GM19035 (cell line): ENCODE data around the gene RPL29.

Experiments
- ATAC-seq: cut with Tn5 transposase; IDR thresholded peaks from one replicate; pipeline ENCODE4 v1.9.1; 2021; ENCODE audit not compliant: unreplicated experiment

The RPL29 gene

GRCh38 chr3:52026041-52026440 is 30.3 kb upstream of the RPL29 start:
- no peak for ATAC-seq

DNA sequence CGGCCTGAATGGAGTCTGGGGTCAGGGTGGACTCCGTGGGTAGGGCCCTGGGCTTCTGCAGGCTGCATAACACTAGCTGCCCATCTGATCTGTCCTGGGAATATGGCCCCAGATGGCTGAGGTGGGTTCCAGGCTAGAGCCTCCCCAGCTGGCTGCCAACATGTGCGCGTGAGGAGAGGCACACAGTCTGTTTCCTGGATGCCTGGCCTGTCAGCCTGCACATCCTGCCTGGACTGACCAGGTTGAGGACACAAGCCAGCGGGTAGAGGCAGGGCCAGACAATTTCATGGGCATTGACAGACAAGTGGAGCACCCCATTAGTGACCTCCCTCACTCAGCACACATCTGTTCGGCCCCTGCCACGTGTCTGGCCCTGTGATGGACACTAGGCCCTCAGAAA is 29.8 kb upstream of the RPL29 start:
- no peak for ATAC-seq

DNA sequence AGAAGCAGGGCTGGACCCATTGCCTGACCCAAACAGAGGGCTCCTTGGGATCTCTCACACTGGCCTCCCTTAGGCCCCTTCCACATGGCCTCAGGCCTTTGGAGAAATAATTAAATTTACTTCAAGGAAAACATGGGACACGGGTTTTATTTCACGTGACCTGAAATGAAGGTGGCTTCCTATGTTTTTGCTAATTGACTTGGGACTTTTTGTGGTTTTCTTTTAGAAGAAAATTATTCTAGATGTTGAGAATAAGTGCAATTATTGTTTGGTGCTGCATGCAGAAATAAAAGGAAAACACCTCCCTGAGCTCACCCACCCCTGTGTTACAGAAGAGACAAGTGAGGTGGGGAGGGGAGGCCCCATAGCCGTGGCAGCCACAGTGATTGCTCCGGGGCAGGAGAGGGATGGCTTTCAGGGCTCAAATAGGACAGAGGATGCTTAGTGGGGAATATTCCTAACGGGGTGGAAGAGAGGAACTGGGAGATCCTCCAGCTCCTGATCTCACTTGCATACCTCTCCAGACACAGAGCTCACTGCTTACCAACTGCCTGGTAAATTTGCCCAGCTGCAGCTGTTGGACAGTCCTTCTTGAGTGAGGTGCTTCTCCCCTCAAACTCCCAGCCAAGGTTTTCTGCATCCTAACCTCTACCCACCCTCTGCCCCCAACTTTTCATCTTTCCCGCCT is 29.2 kb upstream of the RPL29 start:
- no peak for ATAC-seq

DNA sequence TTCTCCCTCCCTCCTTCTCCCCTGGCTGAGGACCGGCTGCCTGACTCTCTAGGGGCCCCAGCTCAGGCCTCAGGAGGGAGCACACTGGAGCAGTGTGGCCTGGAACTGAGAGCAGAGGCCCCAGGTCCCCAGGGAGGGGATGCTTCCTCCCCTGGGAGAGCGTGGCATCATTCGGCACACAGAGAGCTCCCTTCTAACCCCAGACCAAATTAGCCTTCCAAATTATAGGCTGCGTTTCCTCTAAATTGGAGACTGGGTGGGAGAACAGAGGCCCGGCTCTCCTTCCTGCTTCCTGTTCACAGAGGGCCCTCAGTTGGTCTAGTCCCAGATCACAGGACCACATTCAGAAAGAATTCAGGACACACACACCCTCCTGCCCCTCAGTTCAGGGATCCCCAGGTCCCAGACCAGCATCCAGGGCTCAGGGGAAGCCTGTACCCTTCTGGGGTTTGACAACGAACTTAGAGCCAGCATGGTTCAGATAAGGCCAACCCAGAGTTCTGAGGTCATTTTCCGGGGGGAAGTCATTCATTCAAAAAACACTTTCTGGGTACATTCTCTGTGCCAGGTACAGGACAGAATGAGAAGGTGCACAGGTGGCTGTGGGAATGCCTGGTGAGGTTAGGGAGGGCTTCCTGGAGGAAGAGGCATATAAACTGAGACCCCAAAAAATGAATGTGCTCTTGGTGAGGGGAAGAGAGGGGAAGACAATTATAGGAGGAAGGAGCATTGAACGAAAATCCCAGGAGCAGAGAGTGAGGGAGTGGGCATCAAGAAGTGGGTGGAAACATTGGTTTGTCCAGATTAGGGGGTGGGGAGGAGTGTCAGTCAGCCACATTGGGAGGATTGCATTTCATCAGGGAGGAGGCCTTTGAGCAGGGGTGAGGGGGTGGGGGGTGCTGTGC is 28.4 kb upstream of the RPL29 start:
- no peak for ATAC-seq

GRCh38 chr3:52023101-52023770 is 27.5 kb upstream of the RPL29 start:
- ATAC-seq: no peak

- no peak for ATAC-seq
Observed at GRCh38 chr3:52022323-52023100, 26.8 kb upstream of the RPL29 start.

DNA sequence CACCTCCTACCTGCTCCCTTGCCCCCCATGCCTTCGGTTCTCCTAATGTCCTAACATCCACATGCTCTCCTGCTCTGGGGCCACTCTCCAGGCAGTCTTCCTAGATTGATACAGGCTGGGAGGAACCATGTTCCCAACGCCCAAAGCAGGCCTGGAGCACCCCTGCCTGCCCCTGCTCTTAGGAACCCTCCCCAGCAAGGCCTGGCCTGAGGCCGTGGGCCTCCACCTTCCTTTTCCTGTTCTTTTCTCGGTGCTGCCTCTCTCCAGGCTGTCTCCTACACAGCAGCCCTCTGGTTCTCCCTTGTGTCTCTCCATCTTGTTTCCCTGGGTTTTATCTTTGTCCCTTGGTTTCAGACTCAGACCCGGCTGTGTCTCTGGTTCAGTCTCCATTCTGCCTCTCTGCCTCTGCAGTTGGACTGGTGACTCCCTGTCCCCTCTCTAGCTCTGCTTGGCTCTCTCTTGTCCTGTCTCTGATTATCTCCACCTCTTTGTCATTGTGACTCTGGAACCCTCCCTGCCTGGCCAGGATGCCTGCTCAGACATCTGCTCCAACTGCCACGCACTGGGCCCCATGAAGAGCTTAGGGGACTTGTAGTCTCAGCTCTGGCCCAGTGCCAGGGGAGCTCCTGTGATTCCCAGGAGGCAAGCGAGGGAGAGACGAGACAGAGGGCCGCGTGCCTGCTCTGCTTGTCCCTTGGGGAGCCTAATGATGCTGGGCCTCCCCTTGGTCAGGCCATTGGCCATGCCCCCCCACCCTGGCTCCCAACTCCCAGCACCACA is 26.0 kb upstream of the RPL29 start:
- ATAC-seq: no peak

GRCh38 chr3:52020796-52021195 is 25.1 kb upstream of the RPL29 start:
- no peak for ATAC-seq

DNA sequence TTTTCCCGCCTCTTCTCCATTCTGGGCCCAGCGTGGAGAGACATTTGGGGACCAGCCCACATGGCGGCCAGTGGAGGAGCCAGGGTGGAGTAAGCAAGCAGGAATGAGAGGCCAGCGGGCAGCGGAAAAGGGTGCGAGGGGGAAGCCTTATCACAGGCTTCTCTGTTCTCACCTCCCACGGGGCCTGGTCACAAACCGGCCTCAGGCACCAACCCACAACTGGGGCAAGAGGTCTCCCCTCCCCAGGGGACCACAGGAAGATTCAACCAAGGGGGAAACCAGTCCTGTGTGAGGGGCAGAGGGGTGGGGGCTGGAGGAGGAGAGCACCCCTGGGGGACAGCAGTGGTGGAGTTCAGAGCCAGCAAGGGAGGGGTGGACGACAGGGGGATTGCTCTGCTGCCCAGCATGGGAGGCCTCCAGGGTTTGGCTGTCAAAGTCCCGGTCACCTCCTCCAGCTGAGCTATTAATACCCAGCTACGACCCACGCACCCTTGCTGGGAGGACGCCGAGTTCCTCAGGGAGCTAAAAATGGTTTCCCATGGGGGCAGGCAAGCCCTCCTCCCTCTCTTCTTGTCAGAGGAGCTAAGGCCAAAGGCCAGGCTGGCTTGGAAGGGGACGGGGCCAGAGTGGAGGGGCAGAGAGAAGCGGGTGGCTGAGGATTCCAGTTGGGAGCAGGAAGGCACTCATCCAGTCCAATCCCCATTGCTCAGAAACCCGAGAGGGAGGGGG is 23.8 kb upstream of the RPL29 start:
- no peak for ATAC-seq

DNA sequence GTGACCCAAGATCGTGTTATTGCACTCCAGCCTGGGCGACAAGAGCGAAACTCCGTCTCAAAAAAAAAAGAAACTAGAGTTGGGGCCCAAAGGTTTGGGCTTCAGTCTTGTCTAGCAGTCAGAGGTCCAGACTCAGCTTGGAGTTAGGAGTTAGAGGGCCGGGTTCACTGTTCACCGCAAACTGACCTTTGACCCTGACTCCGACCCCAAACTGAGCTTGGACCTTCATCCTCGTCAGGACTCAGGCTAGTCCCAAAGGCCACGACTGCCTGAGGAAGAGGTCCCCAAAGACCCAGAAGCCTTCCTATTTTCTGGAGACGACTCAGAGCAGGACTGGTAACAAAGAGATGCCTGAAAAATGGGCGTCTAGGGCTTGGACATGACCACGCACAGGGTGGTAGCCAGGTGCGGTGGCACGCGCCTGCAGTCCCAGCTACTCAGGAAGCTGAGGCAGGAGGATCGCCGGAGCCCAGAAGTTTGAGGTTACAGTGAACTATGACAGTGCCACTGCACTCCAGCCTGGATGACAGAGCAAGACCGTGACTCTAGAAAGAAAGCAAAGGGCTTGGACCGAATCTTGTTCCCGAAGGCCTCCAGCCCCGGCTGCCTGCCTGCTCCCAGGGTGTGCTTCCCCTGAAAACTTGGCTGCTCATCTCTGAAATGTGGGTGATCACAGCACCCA is 22.8 kb upstream of the RPL29 start:
- ATAC-seq: no peak

GRCh38 chr3:52017586-52017985 is 21.9 kb upstream of the RPL29 start:
- ATAC-seq: no peak

DNA sequence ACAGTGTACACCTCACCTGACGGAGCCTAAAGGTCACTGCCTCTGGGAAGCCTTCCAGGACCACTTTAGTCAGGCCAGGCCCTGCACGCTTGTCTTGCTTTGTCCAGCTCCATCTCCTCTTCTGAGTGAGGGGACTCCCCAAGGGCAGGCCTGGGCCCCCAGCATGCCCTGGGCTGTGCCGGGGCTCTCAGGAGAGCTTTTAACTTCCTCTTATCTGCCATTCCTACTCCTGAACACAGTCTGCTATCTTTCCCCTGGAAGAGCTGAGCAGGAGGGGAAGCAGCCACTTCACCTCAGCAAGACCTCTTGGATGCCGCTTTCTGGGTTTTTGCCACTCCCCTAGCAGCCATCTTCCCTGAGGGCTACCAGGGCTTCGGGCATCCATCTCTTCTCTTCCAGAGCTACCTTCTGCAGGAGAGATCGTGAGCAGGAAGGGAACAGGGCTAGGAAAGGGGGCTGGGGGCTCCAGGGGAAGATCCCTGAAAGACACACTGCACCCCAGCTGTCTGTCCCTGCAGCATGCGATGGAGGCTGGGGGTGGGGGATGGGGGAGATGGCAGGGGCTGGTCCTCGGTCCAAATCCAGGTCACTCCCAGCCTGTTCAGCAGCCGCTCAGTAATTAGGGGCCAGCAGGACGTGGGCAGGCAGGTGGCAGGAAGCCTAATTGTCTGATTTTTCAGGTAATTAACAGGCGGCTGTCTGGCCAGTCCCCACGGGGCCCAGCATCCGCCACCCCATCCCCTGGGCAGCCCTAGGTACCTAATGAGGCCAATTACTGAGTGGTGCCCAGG is 19.9 kb upstream of the RPL29 start:
- no peak for ATAC-seq

GRCh38 chr3:52014613-52015012 is 18.9 kb upstream of the RPL29 start:
- ATAC-seq: no peak

- ATAC-seq: no peak
Observed at GRCh38 chr3:52013802-52014598, 18.3 kb upstream of the RPL29 start.

- no peak for ATAC-seq
Observed at GRCh38 chr3:52012699-52013098, 17.0 kb upstream of the RPL29 start.

DNA sequence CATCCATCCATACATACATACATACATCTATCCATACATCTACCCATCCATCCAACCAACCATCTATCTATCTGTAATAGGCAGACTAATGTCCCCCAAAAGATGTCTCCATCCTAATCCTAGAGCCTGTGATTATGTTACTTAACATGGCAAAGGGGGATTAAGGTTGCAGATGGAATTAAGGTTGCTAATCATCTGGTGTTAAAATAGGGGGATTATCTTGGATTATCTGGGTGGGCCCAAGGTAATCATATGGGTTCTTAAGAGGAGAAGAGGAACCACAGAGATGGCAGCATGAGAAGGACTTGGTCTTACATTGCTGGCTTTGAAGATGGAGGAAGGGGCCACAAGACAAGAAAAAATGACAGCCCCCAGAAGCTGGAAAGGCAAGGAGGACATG is 14.7 kb upstream of the RPL29 start:
- no peak for ATAC-seq

- ATAC-seq: no peak
Observed at GRCh38 chr3:52007291-52007690, 11.6 kb upstream of the RPL29 start.

DNA sequence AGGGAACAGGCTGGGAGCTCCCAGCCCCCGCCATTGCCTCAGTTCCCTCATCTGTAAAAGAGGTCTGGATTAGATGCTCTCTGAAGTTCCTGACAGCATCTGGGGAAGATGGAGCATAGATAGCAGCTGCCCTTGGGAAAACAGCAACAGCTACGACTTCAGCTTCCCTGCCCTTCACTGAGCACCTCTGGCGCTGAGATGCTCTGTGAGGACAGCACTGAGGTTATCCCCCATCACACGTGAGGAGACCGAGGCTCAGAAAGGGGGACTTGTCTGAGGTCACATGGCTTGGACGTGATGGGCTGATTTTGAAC is 11.1 kb upstream of the RPL29 start:
- no peak for ATAC-seq
